Measurements from ENCODE around the gene BTBD19.
"Not testable (repeated sequence)": the region's sequence is repeated elsewhere in the genome, so short reads cannot be mapped to it uniquely, and the experiment has no call there.

BTBD19 gene

DNA sequence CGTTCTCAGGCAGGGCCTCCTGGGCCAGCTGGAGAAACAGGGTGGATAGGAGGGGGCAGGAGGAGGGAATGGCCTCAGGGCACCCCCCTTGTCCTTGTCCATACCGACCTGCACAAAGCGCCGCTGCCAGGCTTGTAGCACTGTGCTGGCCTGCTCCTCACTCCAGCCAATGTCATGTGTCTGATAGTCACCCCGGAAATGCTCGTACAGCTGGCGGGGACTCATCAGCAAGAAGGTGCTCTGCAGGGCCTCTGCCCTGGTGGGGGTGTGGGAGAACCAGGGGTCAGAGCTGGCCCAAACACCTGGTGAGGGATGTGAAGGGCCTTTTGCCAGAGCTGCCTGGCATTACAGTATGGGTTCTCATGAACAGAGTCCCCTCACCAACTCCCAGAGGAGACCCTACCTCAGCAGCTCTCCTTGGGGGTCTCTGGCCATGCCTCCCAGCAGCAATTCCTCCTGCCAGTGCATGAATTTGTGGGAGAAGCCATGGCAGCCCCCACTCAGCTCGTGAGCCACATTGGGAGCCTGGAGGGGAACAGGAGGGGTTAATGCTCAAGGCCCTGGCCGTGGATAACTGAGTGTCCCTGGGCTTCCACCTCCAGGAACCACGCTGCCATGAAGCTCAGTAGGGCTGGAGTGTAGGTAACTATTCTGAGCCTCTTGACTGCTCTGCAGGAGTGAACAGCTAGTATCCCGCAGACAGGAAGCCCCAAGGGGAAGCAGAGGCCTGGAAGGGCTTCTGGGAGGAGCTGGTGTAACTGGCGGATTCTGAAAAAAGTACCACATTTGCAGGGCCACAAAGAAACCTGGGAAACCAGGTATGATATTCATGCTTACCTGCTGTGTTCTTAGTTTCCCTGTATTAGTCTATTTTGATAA lies 21.4 kb downstream of the BTBD19 start:
- no peak for DNase-seq

DNA sequence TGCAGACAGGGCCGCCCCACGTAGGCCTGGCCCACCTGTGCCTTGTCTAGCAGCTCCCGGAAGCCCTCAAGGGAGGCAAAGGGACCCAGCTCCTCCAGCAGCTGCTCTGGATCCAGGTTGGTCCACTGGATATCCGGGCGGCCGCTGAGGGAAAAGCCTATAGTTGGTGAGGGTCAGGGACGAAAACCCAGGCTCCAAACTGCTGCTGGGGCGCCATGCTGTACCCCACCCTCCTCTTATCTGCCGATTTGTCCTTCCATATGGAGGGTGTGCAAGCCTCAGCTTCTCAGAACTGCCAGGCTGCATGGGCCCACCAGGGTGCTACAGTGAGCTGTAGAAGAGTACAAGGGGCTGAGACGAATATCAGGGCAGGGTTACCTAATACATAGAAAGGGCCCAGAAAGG lies 22.6 kb downstream of the BTBD19 start:
- DNase-seq: no peak

DNA sequence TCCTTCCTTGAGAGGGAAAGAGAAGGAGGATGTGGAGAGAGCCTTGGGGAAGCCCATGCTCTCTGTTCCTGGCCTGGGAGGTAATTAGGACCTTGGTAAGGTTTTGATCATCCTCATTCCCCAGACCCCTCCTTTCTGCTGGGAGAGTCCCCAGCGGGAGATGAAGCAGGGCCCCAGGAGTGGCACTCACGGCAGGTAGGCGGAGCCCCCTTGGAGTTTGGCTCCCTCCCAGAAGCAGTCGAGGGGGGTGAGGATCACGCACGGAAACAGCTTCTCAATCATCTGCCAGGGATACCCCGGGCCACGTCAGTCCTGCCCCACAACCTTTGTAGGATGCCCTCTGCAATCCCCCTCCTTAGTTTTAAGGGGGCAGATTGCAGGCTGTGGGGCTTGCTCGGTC lies 23.2 kb downstream of the BTBD19 start:
- no peak for DNase-seq

DNA sequence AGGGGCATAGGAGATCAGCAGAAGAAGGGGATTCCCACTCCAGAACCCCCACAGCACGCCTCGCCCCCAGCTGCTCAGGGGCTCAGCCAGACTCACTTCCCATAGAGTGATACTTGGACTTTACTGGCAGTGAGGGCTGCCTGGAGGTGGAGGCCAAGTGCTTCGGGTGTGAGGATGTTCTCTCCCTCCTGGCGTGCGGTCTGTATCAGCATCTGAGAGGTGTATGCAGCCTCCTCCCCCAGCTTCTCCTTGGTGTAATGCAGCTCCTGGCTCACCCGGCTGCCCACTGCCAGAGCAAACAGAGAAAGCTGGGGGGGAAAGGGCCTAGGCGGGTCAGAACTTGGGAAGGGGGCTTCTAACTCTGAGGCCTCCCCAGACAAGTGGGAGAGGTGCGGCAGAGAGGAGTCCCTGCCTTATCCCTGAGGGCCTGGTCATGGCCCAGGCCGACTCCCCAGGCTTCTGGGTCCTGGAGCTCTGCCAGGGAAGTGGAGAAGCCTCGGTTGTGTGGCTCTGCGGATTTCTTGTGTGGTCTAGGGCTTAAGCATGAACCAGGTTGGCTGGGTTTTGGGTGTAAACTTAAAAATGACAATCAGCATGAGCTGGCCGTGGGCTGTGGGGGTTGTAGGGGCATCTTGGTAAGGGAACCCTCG lies 23.9 kb downstream of the BTBD19 start:
- no peak for DNase-seq

DNA sequence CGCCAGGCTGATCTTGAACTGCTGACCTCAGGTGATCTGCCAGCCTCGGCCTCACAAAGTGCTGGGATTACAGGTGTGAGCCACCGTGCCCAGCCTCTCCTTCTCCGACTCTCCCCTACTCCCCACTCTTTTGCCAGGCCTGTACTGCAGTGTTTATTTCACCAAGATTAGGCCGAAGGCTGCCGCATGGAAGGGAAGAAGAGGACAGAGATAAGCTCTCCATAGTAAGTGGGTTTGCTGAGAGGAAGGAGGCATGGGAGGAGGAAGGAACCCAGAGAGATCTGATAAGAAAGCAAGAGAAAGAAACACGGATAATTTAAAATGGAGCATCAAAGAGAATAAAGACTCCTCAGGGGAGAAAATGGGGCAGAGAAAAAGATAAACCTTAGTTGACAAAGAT lies 26.0 kb downstream of the BTBD19 start:
- DNase-seq: no peak

DNA sequence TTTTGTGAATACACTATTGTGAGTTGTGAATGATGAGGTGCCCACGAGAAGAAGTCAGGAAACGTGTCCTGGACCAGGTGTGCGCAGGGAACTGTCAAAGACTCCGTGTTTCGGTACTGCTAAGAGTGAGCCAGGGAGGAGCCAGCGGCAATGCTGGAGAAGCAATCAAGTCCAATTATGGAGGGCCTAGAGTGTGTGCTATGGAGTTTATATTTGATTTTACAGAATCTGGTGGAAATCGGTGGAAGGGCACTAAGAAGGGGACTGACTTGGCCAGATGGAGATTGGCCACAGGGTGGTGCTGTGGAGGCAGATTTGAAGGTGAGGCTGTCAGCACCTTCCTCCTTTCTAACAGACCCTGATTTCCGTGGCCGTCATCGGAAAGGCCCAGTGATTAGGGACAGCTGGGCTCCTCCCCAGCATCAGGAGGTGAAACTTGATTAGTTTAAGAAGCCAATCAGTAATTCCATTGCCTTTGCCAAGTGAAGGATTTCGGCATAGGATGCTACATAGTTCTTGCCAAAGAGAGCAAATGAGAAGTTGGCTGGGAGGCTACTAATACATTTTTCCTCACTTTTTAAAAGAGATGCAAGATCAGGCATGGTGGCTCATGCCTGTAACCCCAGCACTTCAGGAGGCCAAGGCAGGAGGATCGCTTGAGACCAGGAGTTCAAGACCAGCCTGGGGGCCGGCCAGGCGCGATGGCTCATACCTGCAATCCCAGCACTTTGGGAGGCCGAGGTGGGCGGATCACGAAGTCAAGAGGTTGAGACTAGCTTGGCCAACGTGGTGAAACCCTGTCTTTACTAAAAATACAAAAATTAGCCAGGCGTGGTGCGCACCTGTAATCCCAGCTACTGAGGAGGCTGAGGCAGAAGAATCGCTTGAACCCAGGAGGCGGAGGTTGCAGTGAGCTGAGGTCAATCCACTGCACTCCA lies 27.7 kb downstream of the BTBD19 start:
- peak; percentile 94 for DNase-seq

DNA sequence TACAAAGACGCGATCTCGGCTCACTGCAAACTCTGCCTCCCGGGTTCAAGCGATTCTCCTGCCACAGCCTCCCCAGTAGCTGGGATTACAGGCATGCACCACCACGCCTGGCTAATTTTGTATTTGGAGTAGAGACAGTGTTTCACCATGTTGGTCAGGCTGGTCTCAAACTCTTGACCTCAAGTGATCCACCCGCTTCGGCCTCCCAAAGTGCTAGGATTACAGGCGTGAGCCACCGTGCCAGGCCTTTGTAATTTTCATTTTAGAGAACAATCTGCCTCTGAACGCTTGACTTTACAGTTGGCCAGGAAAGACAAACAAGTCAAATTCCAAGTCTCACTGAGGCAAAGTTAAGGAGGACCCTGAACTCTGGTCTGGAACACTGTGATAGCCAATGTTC lies 30.0 kb downstream of the BTBD19 start:
- DNase-seq: not testable (repeated sequence)

DNA sequence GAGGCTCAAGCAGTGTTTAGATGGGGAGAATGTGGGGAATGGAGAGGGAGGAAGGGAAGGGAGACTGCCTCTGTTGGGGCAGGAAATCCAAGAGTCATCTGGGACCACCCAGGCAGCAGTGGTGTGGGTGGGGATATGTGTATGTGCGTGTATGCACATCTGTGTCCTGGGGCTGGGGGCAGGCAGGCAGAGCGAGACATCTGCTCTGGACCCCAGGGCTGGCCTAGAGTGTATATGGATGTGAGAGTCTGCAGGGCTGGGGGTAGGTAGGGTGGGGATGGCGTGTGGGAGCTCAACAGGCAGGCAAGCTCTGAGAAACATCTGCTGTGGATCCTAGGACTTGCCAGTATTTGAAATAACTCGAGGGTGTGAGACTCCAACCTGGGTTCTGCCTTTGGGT lies 31.3 kb downstream of the BTBD19 start:
- DNase-seq: no peak

DNA sequence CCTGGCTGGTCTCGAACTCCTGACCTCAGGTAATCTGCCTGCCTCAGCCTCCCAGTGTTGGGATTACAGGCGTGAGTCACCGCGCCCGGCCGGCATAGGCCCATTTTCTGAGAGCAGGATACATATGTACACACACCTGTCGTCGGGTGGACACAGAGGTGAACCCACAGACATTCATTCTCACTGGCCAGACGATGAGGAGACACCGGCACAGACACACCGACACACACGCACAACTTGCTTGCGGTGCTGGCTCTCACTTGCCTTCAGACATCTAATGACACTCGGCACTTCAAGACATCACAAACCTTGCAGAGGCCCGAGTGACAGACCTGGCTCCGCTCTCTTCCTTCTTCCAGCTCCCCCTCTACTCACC lies 34.2 kb downstream of the BTBD19 start:
- DNase-seq: no peak

DNA sequence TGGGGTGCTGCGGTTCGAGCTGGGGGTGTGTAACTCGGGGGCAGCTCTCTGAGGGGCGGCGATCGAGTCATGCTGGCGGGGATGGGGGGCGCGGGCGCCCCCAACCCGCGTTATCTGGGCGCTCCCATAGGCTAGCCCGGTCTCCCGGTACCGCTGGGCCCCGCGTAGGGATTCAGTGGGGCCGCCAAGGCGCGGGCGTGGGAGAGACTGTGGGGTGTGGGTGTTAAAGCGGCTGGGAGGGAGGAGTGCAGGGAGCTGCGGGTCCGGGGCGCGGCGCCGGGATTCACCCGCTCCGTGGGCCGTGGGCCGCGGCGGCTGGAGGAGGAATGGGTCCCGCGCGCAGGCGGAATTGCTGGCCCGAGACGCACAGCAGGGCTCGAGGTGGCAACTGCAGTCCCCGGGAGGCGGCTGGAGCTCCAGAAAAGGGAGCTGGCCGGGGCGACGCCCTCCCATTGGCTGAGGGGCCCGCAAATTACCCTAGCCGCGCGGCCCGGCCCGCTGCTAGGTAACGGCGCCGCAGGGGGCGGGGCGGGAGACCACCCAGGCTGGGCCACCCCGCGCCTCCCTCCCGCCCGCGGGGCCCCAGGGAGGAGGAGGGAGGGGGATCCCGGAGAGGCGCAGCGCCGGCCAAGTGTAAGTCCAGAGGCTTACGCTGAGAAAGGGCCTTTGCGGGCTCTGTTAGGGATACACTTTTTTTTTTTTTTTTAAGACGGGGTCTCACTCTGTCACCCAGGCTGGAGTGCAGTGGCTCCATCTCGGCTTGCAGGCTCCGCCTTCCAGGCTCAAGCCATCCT lies 34.7 kb downstream of the BTBD19 start, which contains the start of gene PTCH2:
PTCH2 (minus strand) TSS at position 392 of the 794 bp plus-strand sequence; CDS start at position 71, 321 bp downstream.
- peak; percentile 96 for DNase-seq

DNA sequence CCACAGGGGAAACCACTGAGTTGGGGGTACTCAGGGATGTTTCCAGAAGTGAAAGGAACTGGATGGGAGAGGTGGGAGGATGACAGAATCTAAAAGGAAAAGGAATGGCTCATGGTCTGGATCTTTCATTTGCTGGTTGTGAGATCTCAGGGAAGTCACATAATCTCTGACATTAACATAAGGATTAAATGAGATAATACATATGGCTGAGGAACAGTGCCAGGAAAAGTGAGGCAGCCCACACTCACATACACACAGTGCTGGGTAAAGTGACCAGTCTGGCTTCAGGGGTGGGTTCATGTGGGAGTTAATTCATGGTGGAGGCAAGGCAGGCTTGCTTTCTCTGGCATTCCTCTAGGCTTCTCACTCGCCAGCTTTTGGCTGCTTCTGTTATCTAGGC lies 38.7 kb downstream of the BTBD19 start:
- no peak for DNase-seq

DNA sequence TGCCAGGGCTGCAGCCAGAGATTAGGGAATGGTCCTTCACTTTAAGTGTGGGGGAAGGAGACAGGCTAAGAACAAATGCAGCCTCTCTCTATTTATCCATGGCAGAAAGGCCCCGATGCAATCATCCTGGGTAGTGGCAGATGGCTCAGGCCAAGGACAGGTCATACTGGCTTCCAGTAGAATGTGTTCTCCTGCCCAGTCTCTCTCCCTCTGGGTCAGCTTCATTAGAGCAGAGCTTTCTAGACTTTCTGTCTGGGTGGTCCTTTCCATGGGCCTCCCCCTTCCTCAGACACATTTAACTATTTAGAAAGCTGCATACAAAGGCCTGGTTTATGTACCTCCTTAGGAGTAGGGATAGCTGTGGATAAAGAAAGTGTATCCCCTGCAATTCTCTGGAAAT lies 39.5 kb downstream of the BTBD19 start:
- DNase-seq: peak; percentile 49

DNA sequence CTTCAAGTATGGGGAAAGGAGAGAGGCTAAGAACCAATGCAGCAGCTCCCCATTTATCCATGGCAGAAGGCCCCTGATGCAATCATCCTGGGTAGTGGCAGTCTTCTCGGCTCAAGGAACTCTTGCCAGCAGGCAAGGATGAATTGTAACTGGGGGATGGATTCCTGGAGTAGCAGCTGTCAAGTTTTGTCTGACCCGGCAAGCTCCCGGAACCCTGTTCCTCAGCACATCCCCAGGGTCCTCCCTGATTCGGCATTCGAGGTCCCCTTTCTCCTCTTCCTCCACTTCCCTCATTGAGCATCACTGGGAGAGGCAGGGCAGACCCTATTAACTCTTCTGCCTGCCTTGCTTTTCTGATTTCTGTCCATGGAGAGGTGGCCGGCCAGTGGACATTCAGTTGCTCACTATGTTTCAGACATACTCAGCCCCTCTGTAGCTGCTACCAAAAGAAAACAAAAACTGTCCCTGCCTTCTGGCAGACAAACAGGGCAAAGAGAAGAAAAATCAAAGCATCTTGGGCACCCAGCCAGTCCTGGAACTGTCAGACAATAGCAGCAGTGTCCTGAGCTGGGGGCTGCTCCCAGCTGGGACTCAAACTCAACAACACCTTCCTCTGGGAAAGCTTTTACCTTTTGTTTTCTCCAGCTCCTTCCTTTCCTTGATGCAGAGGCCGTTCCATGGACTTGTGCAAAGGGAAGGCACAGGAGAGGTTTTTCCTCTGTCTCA lies 40.3 kb downstream of the BTBD19 start:
- no peak for DNase-seq

DNA sequence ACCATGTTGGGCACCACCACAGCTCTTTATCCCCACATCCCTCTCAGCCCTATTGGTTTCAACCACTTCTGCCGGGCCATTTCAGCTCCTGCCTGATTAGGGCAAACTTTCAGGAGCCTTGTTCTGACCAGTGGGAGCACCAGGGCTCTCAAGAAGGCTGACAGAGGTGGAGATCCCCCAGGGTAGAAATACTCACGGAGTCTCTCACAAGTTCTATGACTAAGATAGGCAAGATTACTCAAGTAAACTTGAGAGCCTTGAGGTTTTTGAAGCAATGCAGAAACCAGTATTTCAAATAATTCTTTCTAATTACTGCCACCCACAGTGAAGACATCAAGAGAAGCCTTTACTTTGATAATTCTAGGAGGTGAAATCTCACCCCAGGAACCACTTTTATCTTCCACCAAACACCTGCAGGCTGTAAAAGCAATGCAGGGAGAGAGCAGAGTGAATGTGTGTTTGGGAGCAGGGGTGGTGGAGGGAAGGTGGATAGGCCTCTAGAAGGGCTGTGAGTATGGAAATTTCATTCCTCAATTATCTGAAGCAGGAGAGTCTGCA lies 41.3 kb downstream of the BTBD19 start:
- DNase-seq: no peak

DNA sequence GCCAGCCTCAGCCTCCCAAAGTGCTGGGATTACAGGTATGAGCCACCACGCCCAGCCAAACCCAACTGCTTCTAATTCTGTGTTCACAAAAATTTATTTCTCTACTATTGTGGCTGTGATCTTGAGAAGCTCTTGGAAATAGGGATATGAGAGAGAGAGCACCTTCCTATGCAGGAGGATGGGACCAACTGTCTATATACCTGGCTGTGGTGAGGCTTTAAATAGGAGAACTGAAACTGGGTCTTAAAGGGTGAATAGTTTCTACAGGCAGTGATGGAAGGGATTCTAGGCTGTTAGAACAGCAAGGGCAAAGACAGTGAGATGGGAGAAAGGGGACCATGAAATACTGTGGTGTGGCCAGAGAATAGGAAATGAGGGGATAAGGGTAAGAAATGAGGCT lies 43.0 kb downstream of the BTBD19 start:
- no peak for DNase-seq

DNA sequence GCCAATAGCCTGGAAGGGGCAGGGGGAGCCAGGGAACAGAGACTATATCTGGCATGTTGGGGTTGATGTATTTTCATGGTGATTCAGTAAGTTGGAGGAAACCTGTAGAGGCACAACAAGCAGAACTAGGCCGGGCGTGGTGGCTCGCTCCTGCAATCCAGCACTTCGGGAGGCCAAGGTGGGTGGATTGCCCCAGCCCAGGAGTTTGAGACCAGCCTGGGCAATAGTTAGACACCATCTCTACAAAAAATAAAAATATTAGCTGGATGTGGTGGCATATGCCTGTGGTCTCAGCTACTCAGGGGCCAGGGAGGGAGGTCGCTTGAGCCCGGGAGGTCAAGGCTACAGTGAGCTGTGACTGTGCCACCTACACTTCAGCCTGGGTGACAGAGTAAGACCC lies 44.9 kb downstream of the BTBD19 start:
- DNase-seq: no peak

DNA sequence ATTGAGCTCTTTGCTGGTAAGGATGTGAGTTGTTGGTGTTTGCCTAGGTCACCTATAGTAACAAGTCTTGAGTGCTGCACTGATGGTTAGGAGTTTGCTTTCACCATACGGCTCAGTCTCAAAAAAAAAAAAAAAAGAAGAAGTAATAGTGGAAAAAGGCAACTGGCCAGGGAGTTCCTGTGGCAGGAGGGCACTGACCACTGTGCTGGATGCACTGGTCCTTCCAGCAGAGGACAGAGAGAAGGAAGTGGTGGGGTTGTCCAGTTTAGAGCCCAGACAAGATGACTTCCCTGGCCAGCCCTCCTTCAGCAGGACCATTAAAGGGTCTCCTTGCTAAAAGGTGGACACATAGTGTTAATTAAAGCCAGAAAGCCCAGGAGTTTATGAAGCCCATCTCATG lies 46.6 kb downstream of the BTBD19 start:
- DNase-seq: no peak

DNA sequence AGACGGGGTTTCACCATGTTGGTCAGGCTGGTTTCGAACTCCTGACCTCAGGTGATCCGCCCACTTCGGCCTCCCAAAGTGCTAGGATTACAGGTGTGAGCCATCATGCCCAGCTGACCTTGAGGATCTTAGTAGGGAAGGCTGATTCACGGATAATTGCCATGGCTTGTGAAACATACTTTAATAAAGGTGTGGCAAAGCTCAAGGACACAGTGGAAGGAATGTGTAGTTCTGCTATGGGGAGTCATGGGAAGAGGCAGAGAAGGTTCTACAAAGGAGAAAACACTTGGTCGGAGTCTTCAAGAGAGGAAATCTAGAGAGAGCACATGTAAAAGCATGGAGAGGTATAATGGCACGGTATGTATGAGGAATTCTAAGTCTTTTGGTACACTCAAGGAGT lies 47.4 kb downstream of the BTBD19 start:
- DNase-seq: no peak

DNA sequence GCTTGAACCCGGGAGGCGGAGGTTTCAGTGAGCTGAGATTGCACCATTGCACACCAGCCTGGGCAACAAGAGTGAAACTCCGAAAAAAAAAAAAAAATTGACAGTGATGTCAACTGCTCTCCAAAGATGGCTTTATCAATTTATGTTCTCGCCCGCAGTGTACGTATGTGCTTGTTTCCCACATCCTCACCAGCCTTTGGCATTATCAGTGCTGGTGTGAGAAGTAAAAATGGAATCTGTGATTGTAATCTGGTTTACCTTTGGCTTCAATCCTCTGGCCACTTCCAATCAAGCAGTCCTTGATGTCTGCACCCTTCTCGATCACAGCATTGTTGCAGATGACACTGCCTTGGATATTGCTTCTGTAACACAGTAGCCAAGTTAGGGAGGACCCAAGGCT lies 49.1 kb downstream of the BTBD19 start:
- no peak for DNase-seq

DNA sequence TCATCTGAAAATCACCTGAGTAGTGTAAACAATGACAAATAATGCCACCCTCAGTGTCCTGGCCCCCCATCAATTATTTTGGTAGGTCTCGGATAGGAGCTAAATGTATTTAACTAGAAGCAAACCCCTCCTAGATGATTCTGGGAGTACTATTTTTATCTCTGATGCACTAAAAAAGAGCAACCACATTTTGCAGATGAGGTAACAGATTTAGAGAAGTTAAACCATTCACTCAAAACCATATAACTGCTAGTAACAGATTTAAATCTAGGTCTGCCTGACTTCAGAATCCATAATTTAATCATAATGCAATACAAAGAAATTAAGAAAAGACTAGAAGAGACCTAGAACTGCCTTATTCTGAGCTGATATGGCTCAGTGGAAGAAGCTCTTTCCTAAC lies 52.0 kb downstream of the BTBD19 start:
- no peak for DNase-seq

DNA sequence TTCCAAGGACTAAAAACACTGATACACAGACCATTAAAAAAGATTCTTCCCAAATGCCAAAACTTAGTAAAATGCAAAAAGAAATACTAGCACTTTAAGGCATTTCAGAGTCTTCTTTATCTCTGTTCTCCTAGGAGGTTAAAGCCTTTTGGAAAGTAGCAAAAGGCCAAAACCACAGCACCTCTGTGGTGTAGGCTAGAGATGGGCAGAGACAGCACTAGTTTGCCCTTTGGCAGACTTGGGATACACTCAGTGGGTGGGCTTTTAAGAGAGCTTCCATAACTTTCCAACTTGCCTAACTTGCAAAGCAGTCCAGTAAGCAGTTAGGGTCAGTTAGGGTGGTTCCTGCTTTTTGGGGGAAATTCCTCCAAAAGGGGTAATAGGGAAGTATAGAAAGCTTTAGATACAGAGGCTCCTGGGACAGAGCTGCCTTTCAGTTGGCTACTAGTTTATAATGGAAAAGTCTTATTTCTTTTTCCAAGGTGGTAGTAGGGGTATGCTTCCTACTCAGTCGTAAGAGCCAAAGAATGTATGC lies 52.6 kb downstream of the BTBD19 start:
- no peak for DNase-seq
